ENCODE measurements around the gene MIA2.
A peak's percentile ranks its signal among the peaks of the same experiment; 100 is the strongest.

Gene MIA2

GRCh38 chr14:39382463-39382862, 148.7 kb downstream of the MIA2 start:
- H3K4me3 ChIP-seq (replicated peaks; ENCODE audit: insufficient read depth, low read length), result no peak overlapping the region
- H3K27ac ChIP-seq (replicated peaks), result no peak overlapping the region
- TF ChIP-seq CTCF (IDR thresholded peaks at IDR 0.05; ENCODE audit: insufficient read depth, low read length) (no peak), POLR2AphosphoS5 (IDR thresholded peaks at IDR 0.05; ENCODE audit: low read depth) (no peak), GABPA (IDR thresholded peaks at IDR 0.05; ENCODE audit: low read depth) (no peak), REST (IDR thresholded peaks at IDR 0.05; ENCODE audit: insufficient replicate concordance, low read depth) (no peak), SPI1 (IDR thresholded peaks at IDR 0.05; ENCODE audit: borderline replicate concordance, low read depth) (no peak)
- DNase-seq (ENCODE audit: low read depth in 1 of 2, low spot score in 1 of 2), result no peak
- no peaks in the 10 kb centered on the region for H3K27me3 ChIP-seq (ENCODE audit: insufficient read depth, poor library complexity, severe bottlenecking)

- no peak overlapping the region for H3K4me3 ChIP-seq (replicated peaks; ENCODE audit: insufficient read depth, low read length)
- DNase-seq (ENCODE audit: low read depth in 1 of 2, low spot score in 1 of 2), result no peak
- 0 out of 2 replicates have a peak overlapping the region, but pooled peaks have one; percentile 2 for H3K27ac ChIP-seq (replicated peaks)
- no peaks in the 10 kb centered on the region for H3K27me3 ChIP-seq (ENCODE audit: insufficient read depth, poor library complexity, severe bottlenecking)
- TF ChIP-seq POLR2AphosphoS5 (IDR thresholded peaks at IDR 0.05; ENCODE audit: low read depth) (no peak), CTCF (IDR thresholded peaks at IDR 0.05; ENCODE audit: insufficient read depth, low read length) (no peak), SPI1 (IDR thresholded peaks at IDR 0.05; ENCODE audit: borderline replicate concordance, low read depth) (no peak), REST (IDR thresholded peaks at IDR 0.05; ENCODE audit: insufficient replicate concordance, low read depth) (no peak), GABPA (IDR thresholded peaks at IDR 0.05; ENCODE audit: low read depth) (no peak)
These were observed 149.4 kb downstream of the MIA2 start for GRCh38 chr14:39383026-39383660.

GRCh38 chr14:39383741-39384140, 150.0 kb downstream of the MIA2 start:
- no peak for TF ChIP-seq POLR2AphosphoS5 (IDR thresholded peaks at IDR 0.05; ENCODE audit: low read depth)
- no peak for TF ChIP-seq REST (IDR thresholded peaks at IDR 0.05; ENCODE audit: insufficient replicate concordance, low read depth)
- no peak for TF ChIP-seq GABPA (IDR thresholded peaks at IDR 0.05; ENCODE audit: low read depth)
- no peak for TF ChIP-seq CTCF (IDR thresholded peaks at IDR 0.05; ENCODE audit: insufficient read depth, low read length)
- no peak for TF ChIP-seq SPI1 (IDR thresholded peaks at IDR 0.05; ENCODE audit: borderline replicate concordance, low read depth)
- Histone ChIP-seq H3K27ac (replicated peaks) (no peak overlapping the region), H3K27me3 (ENCODE audit: insufficient read depth, poor library complexity, severe bottlenecking) (no peaks in the 10 kb centered on the region), H3K4me3 (replicated peaks; ENCODE audit: insufficient read depth, low read length) (no peak overlapping the region)
- no peak for DNase-seq (ENCODE audit: low read depth in 1 of 2, low spot score in 1 of 2)
